HepG2 (cell line): ENCODE data around the gene CCDC57. TPM values are rescaled to one million over a fixed set of nuclear protein-coding genes. Genes with fewer than 3 reads are reported as not detected.

Source experiments
- ARNTL ChIP-seq: sonication (generic); formaldehyde crosslinking; IDR thresholded peaks from 2 replicates; pipeline ENCODE4 v1.4.0; 2020; ENCODE audit warnings: mild to moderate bottlenecking, missing genetic modification reagents
- CCDC6 ChIP-seq: sonication (generic); formaldehyde crosslinking; IDR thresholded peaks from 2 replicates; pipeline ENCODE4 v1.8.1; 2022; ENCODE audit warnings: mild to moderate bottlenecking, missing genetic modification reagents, moderate library complexity
- HOXA3 ChIP-seq: sonication (generic); formaldehyde crosslinking; IDR thresholded peaks from 2 replicates; pipeline ENCODE4 v1.5.0; 2020; ENCODE audit warnings: missing genetic modification reagents
- MBNL3 ChIP-seq: fragments of 250-450 bp; sonication (Bioruptor Pico); conservative IDR thresholded peaks from 2 replicates; pipeline ENCODE4 v1.8.0; 2022; ENCODE audit warnings: mild to moderate bottlenecking, inconsistent platforms
- SMYD3 ChIP-seq: sonication (generic); formaldehyde crosslinking; IDR thresholded peaks from 2 replicates; pipeline ENCODE4 v1.8.1; 2023; ENCODE audit warnings: mild to moderate bottlenecking, missing genetic modification reagents
- STAG1 ChIP-seq: sonication (generic); formaldehyde crosslinking; IDR thresholded peaks from 2 replicates; pipeline ENCODE4 v1.4.0; 2020; ENCODE audit warnings: missing genetic modification reagents
- STAT5B ChIP-seq: sonication (generic); formaldehyde crosslinking; IDR thresholded peaks from 2 replicates; pipeline ENCODE4 v1.4.0; 2020; ENCODE audit warnings: missing genetic modification reagents
- ZBTB3 ChIP-seq: sonication (generic); formaldehyde crosslinking; IDR thresholded peaks from 2 replicates; pipeline ENCODE4 v1.4.0; 2020; ENCODE audit warnings: low read depth, mild to moderate bottlenecking, moderate library complexity, missing genetic modification reagents, borderline replicate concordance
- ZNF607 ChIP-seq: sonication (generic); formaldehyde crosslinking; IDR thresholded peaks from 2 replicates; pipeline ENCODE4 v1.5.1; 2020; ENCODE audit warnings: missing genetic modification reagents, mild to moderate bottlenecking, borderline replicate concordance
- polyA plus RNA-seq, 8 experiments: library from polyadenylated mRNA; depleted of rRNA in 3 of 8; stranded (reverse) in 7 of 8; unstranded in 1 of 8; fragments of >200 nt; fragmentation: Illumina TruSeq in 4 of 8; extraction: Trizol in 4 of 8; gene quantifications; 2 replicates each; pipeline versions ENCODE4 v1.2.1 to v1.2.3, GENCODE V29; 2011 to 2016; ENCODE audit warnings: low read depth in 4 of 8, missing spikeins in 1 of 8, mixed read lengths in 1 of 8; ENCODE audit not compliant: insufficient read depth in 1 of 8
- total RNA-seq, 5 experiments: library from RNA; depleted of rRNA; stranded (reverse); fragments of >200 nt; fragmentation: Illumina TruSeq; extraction: Trizol; gene quantifications; 2 replicates each; pipeline ENCODE4 v1.2.3, GENCODE V29; 2016; ENCODE audit warnings: low read depth in 1 of 5
- TF ChIP-seq, protein P1 (sequence below), 2 experiments: sonication (generic) in 1 of 2; formaldehyde crosslinking in 1 of 2; IDR thresholded peaks; 2 replicates each; pipeline versions ENCODE4 v1.6.1 to v1.9.0; 2014 to 2022; ENCODE audit warnings: antibody characterized with exemption in 1 of 2, borderline replicate concordance in 1 of 2, inconsistent platforms in 1 of 2, low read depth in 1 of 2, missing genetic modification reagents in 1 of 2
- TF ChIP-seq, protein P2 (sequence below): sonication (generic); formaldehyde crosslinking; IDR thresholded peaks from 2 replicates; pipeline ENCODE4 v1.4.0; 2020; ENCODE audit warnings: missing genetic modification reagents; ENCODE audit errors: not compliant biosample characterization
- TF ChIP-seq, protein P3 (sequence below): sonication (generic); formaldehyde crosslinking; IDR thresholded peaks from 2 replicates; pipeline ENCODE4 v1.4.0; 2020; ENCODE audit warnings: mild to moderate bottlenecking, low read depth, missing genetic modification reagents
- TF ChIP-seq, protein P4 (sequence below): sonication (generic); formaldehyde crosslinking; IDR thresholded peaks from 2 replicates; pipeline ENCODE4 v1.4.0; 2020; ENCODE audit warnings: missing genetic modification reagents, borderline replicate concordance
- TF ChIP-seq, protein P5 (sequence below): sonication (generic); formaldehyde crosslinking; IDR thresholded peaks from 2 replicates; pipeline ENCODE4 v1.5.0; 2020; ENCODE audit warnings: mild to moderate bottlenecking, missing genetic modification reagents, borderline replicate concordance

Gene CCDC57
- total and polyA plus RNA-seq, 2 of the 13 experiments (the other 11 are each of a cell fraction or from before 2014, with no cell fraction given), result 59.3 to 59.9 TPM

DNA sequence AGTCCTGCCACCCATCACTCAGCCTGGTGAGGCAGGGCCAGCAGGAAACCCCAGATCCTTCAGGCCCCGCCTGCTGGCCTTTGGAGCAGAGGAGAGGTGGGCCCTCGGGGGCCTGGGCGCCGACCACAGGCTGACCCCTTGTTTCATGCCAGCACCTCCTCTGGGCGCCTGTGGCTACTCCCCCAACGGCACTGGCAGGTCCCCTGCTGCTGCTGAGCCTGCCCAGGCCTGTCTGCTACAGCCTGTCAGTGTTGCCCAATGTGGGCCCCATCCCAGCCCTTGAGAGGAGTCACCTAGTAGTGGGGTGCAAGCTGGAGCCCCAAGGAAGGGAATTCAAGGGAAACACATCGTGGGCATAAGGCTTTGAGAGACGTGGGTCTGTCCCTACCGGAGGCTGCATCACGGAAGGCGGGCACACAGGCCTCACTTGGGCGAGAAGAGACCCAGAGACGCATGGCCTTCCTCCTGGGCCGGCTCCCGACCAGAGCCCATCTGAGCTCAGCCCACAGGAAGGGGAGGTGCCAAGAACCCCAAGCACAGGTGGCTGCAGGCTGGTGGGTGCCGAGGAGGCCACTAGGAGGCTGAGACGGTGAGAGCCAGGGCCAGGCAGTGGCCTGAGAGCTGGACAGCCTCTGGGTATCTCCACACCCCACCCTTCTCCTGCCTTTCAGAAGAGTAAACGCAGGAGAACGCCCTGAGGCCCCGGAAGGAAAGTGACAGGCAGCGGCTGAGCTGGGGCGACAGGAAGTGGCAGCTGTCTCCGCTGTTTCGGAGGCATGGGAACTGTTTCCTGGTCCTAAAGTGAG lies 106.6 kb downstream of the CCDC57 start (continued):
- TF ChIP-seq, protein P1, sequence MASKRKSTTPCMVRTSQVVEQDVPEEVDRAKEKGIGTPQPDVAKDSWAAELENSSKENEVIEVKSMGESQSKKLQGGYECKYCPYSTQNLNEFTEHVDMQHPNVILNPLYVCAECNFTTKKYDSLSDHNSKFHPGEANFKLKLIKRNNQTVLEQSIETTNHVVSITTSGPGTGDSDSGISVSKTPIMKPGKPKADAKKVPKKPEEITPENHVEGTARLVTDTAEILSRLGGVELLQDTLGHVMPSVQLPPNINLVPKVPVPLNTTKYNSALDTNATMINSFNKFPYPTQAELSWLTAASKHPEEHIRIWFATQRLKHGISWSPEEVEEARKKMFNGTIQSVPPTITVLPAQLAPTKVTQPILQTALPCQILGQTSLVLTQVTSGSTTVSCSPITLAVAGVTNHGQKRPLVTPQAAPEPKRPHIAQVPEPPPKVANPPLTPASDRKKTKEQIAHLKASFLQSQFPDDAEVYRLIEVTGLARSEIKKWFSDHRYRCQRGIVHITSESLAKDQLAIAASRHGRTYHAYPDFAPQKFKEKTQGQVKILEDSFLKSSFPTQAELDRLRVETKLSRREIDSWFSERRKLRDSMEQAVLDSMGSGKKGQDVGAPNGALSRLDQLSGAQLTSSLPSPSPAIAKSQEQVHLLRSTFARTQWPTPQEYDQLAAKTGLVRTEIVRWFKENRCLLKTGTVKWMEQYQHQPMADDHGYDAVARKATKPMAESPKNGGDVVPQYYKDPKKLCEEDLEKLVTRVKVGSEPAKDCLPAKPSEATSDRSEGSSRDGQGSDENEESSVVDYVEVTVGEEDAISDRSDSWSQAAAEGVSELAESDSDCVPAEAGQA (IDR thresholded peaks at IDR 0.05; ENCODE audit: low read depth), result no peak
- TF ChIP-seq, protein P1 (CRISPR knock-in tag; IDR thresholded peaks at IDR 0.05; ENCODE audit: borderline replicate concordance), result peak; percentile 66; the same call in 1 of the 2 replicates
- TF ChIP-seq, protein P2, sequence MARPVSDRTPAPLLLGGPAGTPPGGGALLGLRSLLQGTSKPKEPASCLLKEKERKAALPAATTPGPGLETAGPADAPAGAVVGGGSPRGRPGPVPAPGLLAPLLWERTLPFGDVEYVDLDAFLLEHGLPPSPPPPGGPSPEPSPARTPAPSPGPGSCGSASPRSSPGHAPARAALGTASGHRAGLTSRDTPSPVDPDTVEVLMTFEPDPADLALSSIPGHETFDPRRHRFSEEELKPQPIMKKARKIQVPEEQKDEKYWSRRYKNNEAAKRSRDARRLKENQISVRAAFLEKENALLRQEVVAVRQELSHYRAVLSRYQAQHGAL, result peak; percentile 66
- TF ChIP-seq, protein P3, sequence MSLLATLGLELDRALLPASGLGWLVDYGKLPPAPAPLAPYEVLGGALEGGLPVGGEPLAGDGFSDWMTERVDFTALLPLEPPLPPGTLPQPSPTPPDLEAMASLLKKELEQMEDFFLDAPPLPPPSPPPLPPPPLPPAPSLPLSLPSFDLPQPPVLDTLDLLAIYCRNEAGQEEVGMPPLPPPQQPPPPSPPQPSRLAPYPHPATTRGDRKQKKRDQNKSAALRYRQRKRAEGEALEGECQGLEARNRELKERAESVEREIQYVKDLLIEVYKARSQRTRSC (CRISPR knock-in tag), result no peak; the same call in 1 of the 2 replicates
- peak; percentile 57 for TF ChIP-seq STAG1 (CRISPR knock-in tag)
- TF ChIP-seq ZBTB3 (CRISPR knock-in tag), result no peak
- TF ChIP-seq ARNTL (CRISPR knock-in tag), result no peak; the same call in none of the 2 replicates
- TF ChIP-seq CCDC6 (CRISPR knock-in tag), result peak; percentile 83; the same call in 1 of the 2 replicates
- TF ChIP-seq HOXA3 (CRISPR knock-in tag), result peak; percentile 79; the same call in 1 of the 2 replicates
- no peak for TF ChIP-seq MBNL3 (CRISPR knock-in tag)
- peak; percentile 70; the same call in 1 of the 2 replicates for TF ChIP-seq STAT5B
- peak; percentile 57; the same call in 1 of the 2 replicates for TF ChIP-seq ZNF607
- TF ChIP-seq, protein P4, sequence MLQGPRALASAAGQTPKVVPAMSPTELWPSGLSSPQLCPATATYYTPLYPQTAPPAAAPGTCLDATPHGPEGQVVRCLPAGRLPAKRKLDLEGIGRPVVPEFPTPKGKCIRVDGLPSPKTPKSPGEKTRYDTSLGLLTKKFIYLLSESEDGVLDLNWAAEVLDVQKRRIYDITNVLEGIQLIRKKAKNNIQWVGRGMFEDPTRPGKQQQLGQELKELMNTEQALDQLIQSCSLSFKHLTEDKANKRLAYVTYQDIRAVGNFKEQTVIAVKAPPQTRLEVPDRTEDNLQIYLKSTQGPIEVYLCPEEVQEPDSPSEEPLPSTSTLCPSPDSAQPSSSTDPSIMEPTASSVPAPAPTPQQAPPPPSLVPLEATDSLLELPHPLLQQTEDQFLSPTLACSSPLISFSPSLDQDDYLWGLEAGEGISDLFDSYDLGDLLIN (CRISPR knock-in tag), result 0 out of 2 replicates have a peak, but pooled peaks have one; percentile 76
- peak; percentile 90 for TF ChIP-seq SMYD3
- TF ChIP-seq, protein P5, sequence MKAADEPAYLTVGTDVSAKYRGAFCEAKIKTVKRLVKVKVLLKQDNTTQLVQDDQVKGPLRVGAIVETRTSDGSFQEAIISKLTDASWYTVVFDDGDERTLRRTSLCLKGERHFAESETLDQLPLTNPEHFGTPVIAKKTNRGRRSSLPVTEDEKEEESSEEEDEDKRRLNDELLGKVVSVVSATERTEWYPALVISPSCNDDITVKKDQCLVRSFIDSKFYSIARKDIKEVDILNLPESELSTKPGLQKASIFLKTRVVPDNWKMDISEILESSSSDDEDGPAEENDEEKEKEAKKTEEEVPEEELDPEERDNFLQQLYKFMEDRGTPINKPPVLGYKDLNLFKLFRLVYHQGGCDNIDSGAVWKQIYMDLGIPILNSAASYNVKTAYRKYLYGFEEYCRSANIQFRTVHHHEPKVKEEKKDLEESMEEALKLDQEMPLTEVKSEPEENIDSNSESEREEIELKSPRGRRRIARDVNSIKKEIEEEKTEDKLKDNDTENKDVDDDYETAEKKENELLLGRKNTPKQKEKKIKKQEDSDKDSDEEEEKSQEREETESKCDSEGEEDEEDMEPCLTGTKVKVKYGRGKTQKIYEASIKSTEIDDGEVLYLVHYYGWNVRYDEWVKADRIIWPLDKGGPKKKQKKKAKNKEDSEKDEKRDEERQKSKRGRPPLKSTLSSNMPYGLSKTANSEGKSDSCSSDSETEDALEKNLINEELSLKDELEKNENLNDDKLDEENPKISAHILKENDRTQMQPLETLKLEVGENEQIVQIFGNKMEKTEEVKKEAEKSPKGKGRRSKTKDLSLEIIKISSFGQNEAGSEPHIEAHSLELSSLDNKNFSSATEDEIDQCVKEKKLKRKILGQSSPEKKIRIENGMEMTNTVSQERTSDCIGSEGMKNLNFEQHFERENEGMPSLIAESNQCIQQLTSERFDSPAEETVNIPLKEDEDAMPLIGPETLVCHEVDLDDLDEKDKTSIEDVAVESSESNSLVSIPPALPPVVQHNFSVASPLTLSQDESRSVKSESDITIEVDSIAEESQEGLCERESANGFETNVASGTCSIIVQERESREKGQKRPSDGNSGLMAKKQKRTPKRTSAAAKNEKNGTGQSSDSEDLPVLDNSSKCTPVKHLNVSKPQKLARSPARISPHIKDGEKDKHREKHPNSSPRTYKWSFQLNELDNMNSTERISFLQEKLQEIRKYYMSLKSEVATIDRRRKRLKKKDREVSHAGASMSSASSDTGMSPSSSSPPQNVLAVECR (CRISPR knock-in tag), result peak; percentile 86
